ENCODE measurements around the gene PPP1R13B.

DNA sequence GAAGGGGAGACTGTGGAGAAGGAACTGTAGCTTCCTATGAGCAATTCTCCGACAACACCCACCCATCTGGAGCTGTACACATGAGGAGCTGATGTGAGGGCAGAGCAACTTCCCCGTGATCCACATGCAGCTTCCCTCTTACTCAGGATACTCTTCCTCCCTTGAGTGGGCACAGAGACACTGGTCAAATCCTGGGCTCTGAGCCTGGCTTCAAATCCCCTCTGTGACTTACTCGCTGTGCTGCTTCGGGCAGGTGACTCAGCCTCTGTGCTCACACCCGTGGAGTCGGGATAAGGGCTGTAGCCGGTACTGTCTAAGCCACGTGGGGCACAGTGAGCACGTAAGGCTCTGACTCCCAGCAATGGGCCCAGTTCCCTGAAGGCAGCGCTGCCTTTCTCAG, 100.7 kb downstream of the PPP1R13B start:
- TF ChIP-seq, protein P1, sequence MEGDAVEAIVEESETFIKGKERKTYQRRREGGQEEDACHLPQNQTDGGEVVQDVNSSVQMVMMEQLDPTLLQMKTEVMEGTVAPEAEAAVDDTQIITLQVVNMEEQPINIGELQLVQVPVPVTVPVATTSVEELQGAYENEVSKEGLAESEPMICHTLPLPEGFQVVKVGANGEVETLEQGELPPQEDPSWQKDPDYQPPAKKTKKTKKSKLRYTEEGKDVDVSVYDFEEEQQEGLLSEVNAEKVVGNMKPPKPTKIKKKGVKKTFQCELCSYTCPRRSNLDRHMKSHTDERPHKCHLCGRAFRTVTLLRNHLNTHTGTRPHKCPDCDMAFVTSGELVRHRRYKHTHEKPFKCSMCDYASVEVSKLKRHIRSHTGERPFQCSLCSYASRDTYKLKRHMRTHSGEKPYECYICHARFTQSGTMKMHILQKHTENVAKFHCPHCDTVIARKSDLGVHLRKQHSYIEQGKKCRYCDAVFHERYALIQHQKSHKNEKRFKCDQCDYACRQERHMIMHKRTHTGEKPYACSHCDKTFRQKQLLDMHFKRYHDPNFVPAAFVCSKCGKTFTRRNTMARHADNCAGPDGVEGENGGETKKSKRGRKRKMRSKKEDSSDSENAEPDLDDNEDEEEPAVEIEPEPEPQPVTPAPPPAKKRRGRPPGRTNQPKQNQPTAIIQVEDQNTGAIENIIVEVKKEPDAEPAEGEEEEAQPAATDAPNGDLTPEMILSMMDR (IDR thresholded peaks at IDR 0.05): no peak
- TF ChIP-seq EZH2 (IDR thresholded peaks at IDR 0.05): no peak
